ENCODE measurements around the gene STIM1. TPM values are rescaled to one million over a fixed set of nuclear protein-coding genes. Genes with fewer than 3 reads are reported as not detected.

Gene STIM1
- total RNA-seq, 1 experiment from 2014 or later: 28.3 TPM

- peaks cover 9% of the 10 kb centered on the region for H3K36me3 ChIP-seq (ENCODE audit: low read depth)
- BruUV-seq (replicated peaks): no TSS peak
- ChIA-PET POLR2A (ENCODE audit: unreplicated experiment) (no interaction called here), CTCF (no interaction called here)
- H3K27me3 ChIP-seq (ENCODE audit: insufficient read depth, low read depth): no peaks in the 10 kb centered on the region
- no peaks in the 10 kb centered on the region for H4K20me1 ChIP-seq (ENCODE audit: insufficient read depth)
- no peak overlapping the region for H3K4me2 ChIP-seq
- peaks cover 3% of the 10 kb centered on the region; the same call in 1 of the 2 replicates for H3K9me3 ChIP-seq (ENCODE audit: insufficient read depth, low read depth)
- H3K27ac ChIP-seq: no peak overlapping the region
- intact Hi-C loops (cut with micrococcal nuclease; ENCODE audit: unreplicated experiment): no loop called here
- no peak overlapping the region for H2AFZ ChIP-seq
- H3K79me2 ChIP-seq (ENCODE audit: low read depth): no peaks in the 10 kb centered on the region
- no peaks in the 10 kb centered on the region for H3K9me2 ChIP-seq (ENCODE audit: insufficient read depth)
- H3K4me3 ChIP-seq: no peak overlapping the region
- H3K4me1 ChIP-seq (replicated peaks; ENCODE audit: insufficient read depth): peaks cover 5% of the 10 kb centered on the region
- DNase-seq: no peak
- no peaks in the 10 kb centered on the region for H3F3A ChIP-seq (ENCODE audit: insufficient read depth, low read depth)
- TF ChIP-seq CTCF (conservative IDR thresholded peaks at IDR 0.05) (no peak), EZH2 (IDR thresholded peaks at IDR 0.05; ENCODE audit: low read depth) (no peak)
These were observed 284.7 kb downstream of the STIM1 start for GRCh38 chr11:4140067-4140636.

Other genes starting within 250 kb of the STIM1 start
- not detected in 2 replicates for gene ART5, start 213.7 kb upstream of the STIM1 start, total RNA-seq (2021)
- not detected in 2 replicates for gene ART1, start 210.5 kb upstream of the STIM1 start, total RNA-seq (2021)
- gene CHRNA10, start 184.3 kb upstream of the STIM1 start, total RNA-seq (2021): 1.2 and 1.9 TPM in 2 replicates
- 49.8 and 59.7 TPM in 2 replicates for gene NUP98, start 58.1 kb upstream of the STIM1 start, total RNA-seq (2021)
- gene PGAP2, start 47.1 kb upstream of the STIM1 start, total RNA-seq (2021): 37.7 and 39.5 TPM in 2 replicates
- gene RHOG, start 14.7 kb upstream of the STIM1 start, total RNA-seq (2021): 31.0 and 36.1 TPM in 2 replicates
- 57.7 and 68.1 TPM in 2 replicates for gene RRM1, start 239.1 kb downstream of the STIM1 start, total RNA-seq (2021)